Measurements from ENCODE around the gene SHLD1. TPM values are rescaled to one million over a fixed set of nuclear protein-coding genes. Genes with fewer than 3 reads are reported as not detected.
"Not testable (repeated sequence)": the region's sequence is repeated elsewhere in the genome, so short reads cannot be mapped to it uniquely, and the experiment has no call there.

The SHLD1 gene
- total RNA-seq, 2 donors from 2014 or later: 4.0 to 6.6 TPM

DNA sequence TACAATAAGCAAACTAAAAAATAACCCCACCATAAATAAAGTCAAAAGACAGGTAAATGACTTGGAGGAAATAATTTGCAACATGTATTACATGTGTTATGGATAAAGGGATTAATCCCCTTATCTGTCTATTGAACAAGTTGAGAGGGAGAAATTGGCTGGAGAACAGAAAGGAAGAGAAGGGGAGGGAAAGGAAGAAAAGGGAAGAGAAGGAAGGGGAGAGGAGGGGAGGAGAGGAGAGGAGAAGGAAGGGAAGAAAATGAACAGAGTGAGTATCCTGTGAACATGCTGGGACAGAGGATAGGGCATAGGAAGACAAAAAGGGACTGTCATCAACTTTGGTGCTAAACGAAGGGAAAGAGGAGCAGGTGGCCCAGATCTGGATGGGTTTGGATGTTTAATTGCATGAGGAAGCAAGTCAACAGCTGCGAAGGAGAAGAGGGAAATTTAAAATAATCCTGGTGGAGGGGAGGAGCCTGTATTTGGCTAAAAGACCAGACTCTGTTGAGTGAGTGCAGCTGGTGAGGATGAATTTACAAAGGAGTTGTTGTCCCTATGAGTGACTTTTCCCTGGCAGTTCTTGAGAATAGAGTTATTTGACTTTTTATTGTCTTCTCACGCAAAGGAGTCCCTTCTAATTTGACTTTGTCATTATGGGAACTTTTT is 14.2 kb upstream of the SHLD1 start:
- Histone ChIP-seq H3K4me3 (ENCODE audit: low read length) (no peak overlapping the region), H3K9me3 (ENCODE audit: control insufficient read depth, low read length) (no peaks in the 10 kb centered on the region), H3K27ac (ENCODE audit: low read depth, low read length) (no peak overlapping the region), H3K4me1 (ENCODE audit: control insufficient read depth, insufficient read depth, low read length) (no peaks in the 10 kb centered on the region), H3K36me3 (ENCODE audit: control insufficient read depth, insufficient read depth, low read length) (no peaks in the 10 kb centered on the region), H3K27me3 (ENCODE audit: control insufficient read depth, insufficient read depth, low read length, poor library complexity, severe bottlenecking) (peaks cover 46% of the 10 kb centered on the region), H3K9ac (ENCODE audit: extremely low read depth, low read length, poor library complexity, severe bottlenecking) (no peak overlapping the region)
- no peak overlapping the region for H3K4me3 Mint-ChIP-seq
- H3K4me1 Mint-ChIP-seq: peaks cover 6% of the 10 kb centered on the region
- no peak overlapping the region for H3K27ac Mint-ChIP-seq
- H3K9me3 Mint-ChIP-seq: no peaks in the 10 kb centered on the region
- no peak for DNase-seq
- H3K27me3 Mint-ChIP-seq (ENCODE audit: insufficient read depth): peaks cover 46% of the 10 kb centered on the region
- no peaks in the 10 kb centered on the region for H3K36me3 Mint-ChIP-seq (ENCODE audit: low read depth)
- TF ChIP-seq, protein P1, sequence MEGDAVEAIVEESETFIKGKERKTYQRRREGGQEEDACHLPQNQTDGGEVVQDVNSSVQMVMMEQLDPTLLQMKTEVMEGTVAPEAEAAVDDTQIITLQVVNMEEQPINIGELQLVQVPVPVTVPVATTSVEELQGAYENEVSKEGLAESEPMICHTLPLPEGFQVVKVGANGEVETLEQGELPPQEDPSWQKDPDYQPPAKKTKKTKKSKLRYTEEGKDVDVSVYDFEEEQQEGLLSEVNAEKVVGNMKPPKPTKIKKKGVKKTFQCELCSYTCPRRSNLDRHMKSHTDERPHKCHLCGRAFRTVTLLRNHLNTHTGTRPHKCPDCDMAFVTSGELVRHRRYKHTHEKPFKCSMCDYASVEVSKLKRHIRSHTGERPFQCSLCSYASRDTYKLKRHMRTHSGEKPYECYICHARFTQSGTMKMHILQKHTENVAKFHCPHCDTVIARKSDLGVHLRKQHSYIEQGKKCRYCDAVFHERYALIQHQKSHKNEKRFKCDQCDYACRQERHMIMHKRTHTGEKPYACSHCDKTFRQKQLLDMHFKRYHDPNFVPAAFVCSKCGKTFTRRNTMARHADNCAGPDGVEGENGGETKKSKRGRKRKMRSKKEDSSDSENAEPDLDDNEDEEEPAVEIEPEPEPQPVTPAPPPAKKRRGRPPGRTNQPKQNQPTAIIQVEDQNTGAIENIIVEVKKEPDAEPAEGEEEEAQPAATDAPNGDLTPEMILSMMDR (conservative IDR thresholded peaks at IDR 0.05): no peak
- WGBS, 2 experiments (ENCODE audit: insufficient coverage in 1 of 2, insufficient read length in 1 of 2): 82 to 83% methylated on average over 2 to 3 of the region's 3 CpGs

- no peak overlapping the region for H3K4me3 Mint-ChIP-seq
- no peaks in the 10 kb centered on the region for H3K36me3 Mint-ChIP-seq (ENCODE audit: low read depth)
- Histone ChIP-seq H3K27me3 (ENCODE audit: control insufficient read depth, insufficient read depth, low read length, poor library complexity, severe bottlenecking) (peaks cover 30% of the 10 kb centered on the region), H3K4me1 (ENCODE audit: control insufficient read depth, insufficient read depth, low read length) (no peaks in the 10 kb centered on the region), H3K27ac (ENCODE audit: low read depth, low read length) (no peak overlapping the region), H3K36me3 (ENCODE audit: control insufficient read depth, insufficient read depth, low read length) (no peaks in the 10 kb centered on the region), H3K9me3 (ENCODE audit: control insufficient read depth, low read length) (no peaks in the 10 kb centered on the region), H3K4me3 (ENCODE audit: low read length) (no peak overlapping the region), H3K9ac (ENCODE audit: extremely low read depth, low read length, poor library complexity, severe bottlenecking) (no peak overlapping the region)
- WGBS, 2 experiments (ENCODE audit: insufficient coverage in 1 of 2, insufficient read length in 1 of 2): 95% methylated on average over 3 of the region's 3 CpGs; no CpG with 5 or more reads in 1 of the 2 experiments
- H3K9me3 Mint-ChIP-seq: no peaks in the 10 kb centered on the region
- H3K27ac Mint-ChIP-seq: no peak overlapping the region
- peaks cover 6% of the 10 kb centered on the region for H3K4me1 Mint-ChIP-seq
- TF ChIP-seq, protein P1 (conservative IDR thresholded peaks at IDR 0.05): no peak
- no peak for DNase-seq
- H3K27me3 Mint-ChIP-seq (ENCODE audit: insufficient read depth): peaks cover 34% of the 10 kb centered on the region
These were observed 12.6 kb upstream of the SHLD1 start for GRCh38 chr20:5737619-5737953.

GRCh38 chr20:5737966-5738365 is 12.2 kb upstream of the SHLD1 start:
- no peak overlapping the region for H3K27ac ChIP-seq (ENCODE audit: low read depth, low read length)

GRCh38 chr20:5740643-5741042 is 9.6 kb upstream of the SHLD1 start:
- H3K36me3 ChIP-seq (ENCODE audit: control insufficient read depth, insufficient read depth, low read length); H3K9ac ChIP-seq (ENCODE audit: extremely low read depth, low read length, poor library complexity, severe bottlenecking); H3K36me3 Mint-ChIP-seq (ENCODE audit: low read depth); H3K9me3 ChIP-seq (ENCODE audit: control insufficient read depth, low read length); H3K4me3 ChIP-seq (ENCODE audit: low read length); H3K27ac Mint-ChIP-seq; H3K27me3 ChIP-seq (ENCODE audit: control insufficient read depth, insufficient read depth, low read length, poor library complexity, severe bottlenecking); H3K9me3 Mint-ChIP-seq; H3K27ac ChIP-seq (ENCODE audit: low read depth, low read length); H3K4me1 ChIP-seq (ENCODE audit: control insufficient read depth, insufficient read depth, low read length); H3K4me3 Mint-ChIP-seq; DNase-seq; H3K4me1 Mint-ChIP-seq: not testable (repeated sequence)
- peaks cover 17% of the 10 kb centered on the region for H3K27me3 Mint-ChIP-seq (ENCODE audit: insufficient read depth)
- WGBS, 2 experiments (ENCODE audit: insufficient coverage in 1 of 2, insufficient read length in 1 of 2): 82 to 87% methylated on average over 4 to 5 of the region's 5 CpGs

More at GRCh38 chr20:5737966-5738365, 12.2 kb upstream of the SHLD1 start:
- Mint-ChIP-seq H3K36me3 (ENCODE audit: low read depth) (no peaks in the 10 kb centered on the region), H3K4me1 (peaks cover 6% of the 10 kb centered on the region), H3K4me3 (no peak overlapping the region), H3K9me3 (no peaks in the 10 kb centered on the region), H3K27me3 (ENCODE audit: insufficient read depth) (peaks cover 32% of the 10 kb centered on the region), H3K27ac (no peak overlapping the region)
- TF ChIP-seq, protein P1 (conservative IDR thresholded peaks at IDR 0.05): no peak
- H3K36me3 ChIP-seq (ENCODE audit: control insufficient read depth, insufficient read depth, low read length): no peaks in the 10 kb centered on the region
- H3K4me1 ChIP-seq (ENCODE audit: control insufficient read depth, insufficient read depth, low read length): no peaks in the 10 kb centered on the region
- H3K4me3 ChIP-seq (ENCODE audit: low read length): no peak overlapping the region
- H3K27me3 ChIP-seq (ENCODE audit: control insufficient read depth, insufficient read depth, low read length, poor library complexity, severe bottlenecking): peaks cover 26% of the 10 kb centered on the region
- no peaks in the 10 kb centered on the region for H3K9me3 ChIP-seq (ENCODE audit: control insufficient read depth, low read length)
- WGBS, 2 experiments (ENCODE audit: insufficient coverage in 1 of 2, insufficient read length in 1 of 2): 90% methylated on average over 3 of the region's 3 CpGs; no CpG with 5 or more reads in 1 of the 2 experiments
- DNase-seq: no peak
- H3K9ac ChIP-seq (ENCODE audit: extremely low read depth, low read length, poor library complexity, severe bottlenecking): no peak overlapping the region

Data from endodermal cell (in vitro differentiated cells).